ENCODE measurements around the gene GNG2. TPM values are rescaled to one million over a fixed set of nuclear protein-coding genes. Genes with fewer than 3 reads are reported as not detected.

GNG2 gene
- total RNA-seq, 1 experiment from 2014 or later = 8.6 TPM

- Histone ChIP-seq H3K4me1 (no peaks in the 10 kb centered on the region), H3K9me3 (no peaks in the 10 kb centered on the region), H3K4me3 (ENCODE audit: low read depth, low read length) (no peak overlapping the region), H3K27me3 (replicated peaks; ENCODE audit: control insufficient read depth, insufficient read depth, low read length) (no peaks in the 10 kb centered on the region), H3K36me3 (ENCODE audit: control insufficient read depth, insufficient read depth, low read length) (no peaks in the 10 kb centered on the region)
- no peak for DNase-seq
- ChIA-PET CTCF (no interaction called here), POLR2A (no interaction called here)
- TF ChIP-seq CTCF (IDR thresholded peaks at IDR 0.05; ENCODE audit: insufficient read depth in 1 of 2, low read depth in 1 of 2, low read length in 1 of 2, severe bottlenecking in 1 of 2, unreplicated experiment in 1 of 2) = no peak
- no peak overlapping the region for H3K27ac Mint-ChIP-seq (ENCODE audit: unreplicated experiment)
- no peaks in the 10 kb centered on the region for H3K9me3 Mint-ChIP-seq (ENCODE audit: unreplicated experiment)
- H3K4me3 Mint-ChIP-seq (ENCODE audit: unreplicated experiment) = no peak overlapping the region
- intact Hi-C loops (cut with micrococcal nuclease; ENCODE audit: unreplicated experiment) = no loop called here
- no peaks in the 10 kb centered on the region for H3K27me3 Mint-ChIP-seq (ENCODE audit: insufficient read depth, unreplicated experiment)
- BruUV-seq (replicated peaks) = no TSS peak
- H3K36me3 Mint-ChIP-seq (ENCODE audit: insufficient read depth, unreplicated experiment) = no peaks in the 10 kb centered on the region
- no peaks in the 10 kb centered on the region for H3K4me1 Mint-ChIP-seq (ENCODE audit: low read depth, unreplicated experiment)
Measured at GRCh38 chr14:51933191-51933590, 72.8 kb downstream of the GNG2 start.

- Mint-ChIP-seq H3K4me3 (ENCODE audit: unreplicated experiment) (no peak overlapping the region), H3K27ac (ENCODE audit: unreplicated experiment) (no peak overlapping the region), H3K27me3 (ENCODE audit: insufficient read depth, unreplicated experiment) (no peaks in the 10 kb centered on the region), H3K36me3 (ENCODE audit: insufficient read depth, unreplicated experiment) (no peaks in the 10 kb centered on the region), H3K9me3 (ENCODE audit: unreplicated experiment) (no peaks in the 10 kb centered on the region), H3K4me1 (ENCODE audit: low read depth, unreplicated experiment) (no peaks in the 10 kb centered on the region)
- H3K4me1 ChIP-seq = no peaks in the 10 kb centered on the region
- no peaks in the 10 kb centered on the region for H3K9me3 ChIP-seq
- no peak overlapping the region for H3K4me3 ChIP-seq (ENCODE audit: low read depth, low read length)
- CTCF ChIA-PET = interaction anchor here (0.6 kb wide), 1 partner anchor 287 kb away, joined by 6 read pairs; the partner anchor contains the start of gene FRMD6
- H3K27me3 ChIP-seq (replicated peaks; ENCODE audit: control insufficient read depth, insufficient read depth, low read length) = no peaks in the 10 kb centered on the region
- DNase-seq = no peak
- TF ChIP-seq CTCF (IDR thresholded peaks at IDR 0.05; ENCODE audit: insufficient read depth in 1 of 2, low read depth in 1 of 2, low read length in 1 of 2, severe bottlenecking in 1 of 2, unreplicated experiment in 1 of 2) = no peak
- intact Hi-C loops (cut with micrococcal nuclease; ENCODE audit: unreplicated experiment) = no loop called here
- H3K36me3 ChIP-seq (ENCODE audit: control insufficient read depth, insufficient read depth, low read length) = no peaks in the 10 kb centered on the region
- BruUV-seq (replicated peaks) = no TSS peak
- POLR2A ChIA-PET = no interaction called here
Measured at GRCh38 chr14:51938137-51938536, 77.7 kb downstream of the GNG2 start.

GRCh38 chr14:51938821-51939220, 78.4 kb downstream of the GNG2 start:
- no peak for TF ChIP-seq CTCF (IDR thresholded peaks at IDR 0.05; ENCODE audit: insufficient read depth in 1 of 2, low read depth in 1 of 2, low read length in 1 of 2, severe bottlenecking in 1 of 2, unreplicated experiment in 1 of 2)
- no peaks in the 10 kb centered on the region for H3K36me3 ChIP-seq (ENCODE audit: control insufficient read depth, insufficient read depth, low read length)
- no peaks in the 10 kb centered on the region for H3K9me3 ChIP-seq
- Mint-ChIP-seq H3K36me3 (ENCODE audit: insufficient read depth, unreplicated experiment) (no peaks in the 10 kb centered on the region), H3K27me3 (ENCODE audit: insufficient read depth, unreplicated experiment) (no peaks in the 10 kb centered on the region), H3K4me1 (ENCODE audit: low read depth, unreplicated experiment) (no peaks in the 10 kb centered on the region), H3K27ac (ENCODE audit: unreplicated experiment) (no peak overlapping the region), H3K9me3 (ENCODE audit: unreplicated experiment) (no peaks in the 10 kb centered on the region), H3K4me3 (ENCODE audit: unreplicated experiment) (no peak overlapping the region)
- H3K27me3 ChIP-seq (replicated peaks; ENCODE audit: control insufficient read depth, insufficient read depth, low read length) = no peaks in the 10 kb centered on the region
- DNase-seq = no peak
- H3K4me1 ChIP-seq = no peaks in the 10 kb centered on the region
- ChIA-PET POLR2A (no interaction called here), CTCF (interaction anchor here (0.6 kb wide), 1 partner anchor 287 kb away, joined by 6 read pairs; the partner anchor contains the start of gene FRMD6)
- H3K4me3 ChIP-seq (ENCODE audit: low read depth, low read length) = no peak overlapping the region
- intact Hi-C loops (cut with micrococcal nuclease; ENCODE audit: unreplicated experiment) = no loop called here
- BruUV-seq (replicated peaks) = no TSS peak

Data from Caco-2 (cell line).